Bronchial epithelial cell (primary cell): ENCODE measurements around the gene KIAA0040. TPM values are rescaled to one million over a fixed set of nuclear protein-coding genes. Genes with fewer than 3 reads are reported as not detected.

ENCODE experiments used
- DNase-seq: peaks from one replicate; pipeline ENCODE4 v3.0.0-alpha.2; 2010; ENCODE audit warnings: low read depth
- FAIRE-seq: peaks from 2 replicates; lab custom pipeline; 2011; peaks lifted over from hg19 to GRCh38; lab: Jason Lieb, UNC
- H3K27me3 ChIP-seq: 2 replicates; pipeline ENCODE4 v1.5.1; 2011; ENCODE audit warnings: low read length; ENCODE audit not compliant: control insufficient read depth, insufficient read depth
- H3K36me3 ChIP-seq: 2 replicates; pipeline ENCODE4 v1.5.1; 2011; ENCODE audit warnings: low read length; ENCODE audit not compliant: control insufficient read depth, insufficient read depth
- H3K4me3 ChIP-seq: 2 replicates; pipeline ENCODE4 v1.5.1; 2011; ENCODE audit warnings: mild to moderate bottlenecking, low read depth, low read length, control low read depth
- total RNA-seq: library from RNA; depleted of rRNA; stranded (reverse); fragments of >200 nt; gene quantifications from 2 replicates; pipeline ENCODE4 v1.2.1, GENCODE V29; 2014
- TF ChIP-seq, protein P1 (sequence below): IDR thresholded peaks from 2 replicates; pipeline ENCODE4 v1.5.1; 2011; ENCODE audit warnings: mild to moderate bottlenecking, moderate library complexity, low read length, control low read depth, inconsistent platforms; ENCODE audit not compliant: insufficient read depth, severe bottlenecking

KIAA0040 gene
- total RNA-seq, 1 donor from 2014 or later = 3.9 TPM

DNA sequence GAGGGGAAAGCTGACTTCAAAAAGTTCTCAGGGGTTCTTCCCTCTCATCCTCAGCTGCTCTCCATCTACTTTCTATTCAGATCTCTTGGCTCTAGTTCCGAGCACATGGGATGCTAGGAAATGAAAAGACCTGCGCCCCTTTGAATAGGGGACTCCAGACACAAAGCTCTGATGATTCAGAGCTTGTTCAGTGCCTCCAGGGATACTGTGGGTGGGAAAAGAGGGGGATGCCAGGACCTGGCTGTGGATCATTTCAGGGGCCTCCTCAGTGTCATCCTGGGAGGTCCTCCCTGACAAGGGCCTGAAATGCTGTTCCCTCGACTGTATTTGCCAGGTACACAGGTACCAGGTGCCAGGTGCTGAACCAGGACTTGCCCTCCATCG is 943 bp upstream of the KIAA0040 start:
- TF ChIP-seq, protein P1, sequence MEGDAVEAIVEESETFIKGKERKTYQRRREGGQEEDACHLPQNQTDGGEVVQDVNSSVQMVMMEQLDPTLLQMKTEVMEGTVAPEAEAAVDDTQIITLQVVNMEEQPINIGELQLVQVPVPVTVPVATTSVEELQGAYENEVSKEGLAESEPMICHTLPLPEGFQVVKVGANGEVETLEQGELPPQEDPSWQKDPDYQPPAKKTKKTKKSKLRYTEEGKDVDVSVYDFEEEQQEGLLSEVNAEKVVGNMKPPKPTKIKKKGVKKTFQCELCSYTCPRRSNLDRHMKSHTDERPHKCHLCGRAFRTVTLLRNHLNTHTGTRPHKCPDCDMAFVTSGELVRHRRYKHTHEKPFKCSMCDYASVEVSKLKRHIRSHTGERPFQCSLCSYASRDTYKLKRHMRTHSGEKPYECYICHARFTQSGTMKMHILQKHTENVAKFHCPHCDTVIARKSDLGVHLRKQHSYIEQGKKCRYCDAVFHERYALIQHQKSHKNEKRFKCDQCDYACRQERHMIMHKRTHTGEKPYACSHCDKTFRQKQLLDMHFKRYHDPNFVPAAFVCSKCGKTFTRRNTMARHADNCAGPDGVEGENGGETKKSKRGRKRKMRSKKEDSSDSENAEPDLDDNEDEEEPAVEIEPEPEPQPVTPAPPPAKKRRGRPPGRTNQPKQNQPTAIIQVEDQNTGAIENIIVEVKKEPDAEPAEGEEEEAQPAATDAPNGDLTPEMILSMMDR = no peak
- DNase-seq (peak; percentile 58), FAIRE-seq (no peak)

DNA sequence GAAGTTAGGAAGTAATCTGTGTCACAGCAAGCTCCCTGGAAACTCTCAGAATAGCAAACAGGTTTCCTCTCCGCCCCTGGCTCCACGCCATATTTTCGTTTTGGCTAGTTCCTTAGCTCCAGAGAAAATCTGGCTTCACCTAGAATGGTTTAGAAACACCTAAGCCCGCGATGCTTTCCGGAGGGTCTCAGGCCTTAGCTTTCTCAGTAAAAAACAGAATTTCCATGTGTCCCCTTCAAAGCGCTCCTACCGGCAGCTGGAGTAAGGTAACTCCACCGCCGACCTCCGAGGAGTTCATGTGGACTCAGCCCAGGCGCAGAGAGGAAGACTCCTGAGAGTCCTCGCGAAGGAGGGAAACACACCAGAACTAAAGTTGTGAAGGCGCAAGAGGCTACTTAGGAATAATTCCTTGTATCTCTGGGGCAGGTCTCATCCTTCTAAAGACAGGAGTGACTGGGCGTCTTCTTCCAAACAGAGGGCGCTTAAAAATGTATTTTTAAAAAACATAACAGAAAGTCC is 406 bp downstream of the KIAA0040 start:
- Histone ChIP-seq H3K36me3 (no peaks in the 10 kb centered on the region), H3K4me3 (peak overlapping the region; percentile 61), H3K27me3 (no peaks in the 10 kb centered on the region)
- TF ChIP-seq, protein P1 = no peak
- peak; percentile 49 for DNase-seq
- FAIRE-seq = no peak

More for the DNA sequence above, 943 bp upstream of the KIAA0040 start:
- H3K36me3 ChIP-seq = no peaks in the 10 kb centered on the region
- H3K27me3 ChIP-seq = no peaks in the 10 kb centered on the region
- H3K4me3 ChIP-seq = no peak overlapping the region

GRCh38 chr1:175191659-175192058 is 917 bp downstream of the KIAA0040 start:
- Histone ChIP-seq H3K27me3 (no peaks in the 10 kb centered on the region), H3K4me3 (peak overlapping the region; percentile 61), H3K36me3 (no peaks in the 10 kb centered on the region)
- FAIRE-seq (no peak), DNase-seq (peak; percentile 28)
- TF ChIP-seq, protein P1 = no peak

- no peaks in the 10 kb centered on the region for H3K27me3 ChIP-seq
- no peak overlapping the region for H3K4me3 ChIP-seq
- DNase-seq (no peak), FAIRE-seq (no peak)
- H3K36me3 ChIP-seq = no peaks in the 10 kb centered on the region
- TF ChIP-seq, protein P1 = no peak
Observed at GRCh38 chr1:175188936-175189335, 3.6 kb downstream of the KIAA0040 start.

DNA sequence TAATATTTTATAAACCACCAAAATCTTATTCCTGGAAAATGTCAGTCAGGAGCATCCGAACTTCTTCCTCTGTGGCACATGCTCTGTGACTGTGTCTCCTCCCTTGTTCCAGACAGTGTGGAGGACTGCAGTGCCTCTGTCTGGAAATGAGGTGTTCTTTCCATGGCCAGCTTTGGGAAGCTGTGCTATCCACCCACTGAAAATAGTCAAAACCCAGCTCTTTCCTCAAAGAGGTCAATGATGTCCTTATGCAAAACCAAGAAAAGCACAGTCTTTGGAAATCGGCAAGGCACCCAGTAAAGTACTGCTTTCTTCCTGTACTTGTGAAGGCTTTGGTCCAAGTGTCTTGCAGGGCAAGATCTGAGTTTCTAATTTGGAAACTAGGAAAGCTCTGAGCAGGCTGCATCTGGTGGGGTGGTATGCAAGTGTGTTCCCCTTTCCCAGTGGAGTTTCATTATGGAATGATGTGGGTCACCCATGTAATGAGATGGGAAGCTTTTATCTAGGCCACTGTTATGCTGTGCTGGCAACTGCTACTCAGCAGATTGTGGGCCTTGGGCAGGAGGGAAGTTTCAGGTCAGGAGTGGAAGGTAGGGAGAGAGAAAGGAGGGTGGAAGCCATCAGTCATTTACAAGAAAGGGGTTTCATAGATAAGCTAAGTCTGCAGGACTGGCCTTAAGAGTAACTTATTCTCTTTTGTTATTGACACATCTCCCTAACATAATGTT is 6.0 kb downstream of the KIAA0040 start:
- no peak overlapping the region for H3K4me3 ChIP-seq
- TF ChIP-seq, protein P1 = no peak
- no peak for FAIRE-seq
- H3K36me3 ChIP-seq = no peaks in the 10 kb centered on the region
- H3K27me3 ChIP-seq = no peaks in the 10 kb centered on the region
- DNase-seq = no peak
